HL-60 (cell line): ENCODE data around the gene POLN.

Source experiments
- DNase-seq, 2 experiments: peaks; one replicate each; pipeline ENCODE4 v3.0.0-alpha.2; 2010 to 2020; ENCODE audit warnings: low read depth in 1 of 2, low spot score in 1 of 2
- H3K27ac ChIP-seq: fragments of 250-450 bp; sonication (Bioruptor Pico); replicated peaks from 2 replicates; pipeline ENCODE4 v1.5.1; 2020; ENCODE audit warnings: mild to moderate bottlenecking, moderate library complexity
- H3K27me3 ChIP-seq: fragments of 250-450 bp; sonication (Bioruptor Pico); 2 replicates; pipeline ENCODE4 v1.5.1; 2021; ENCODE audit warnings: mild to moderate bottlenecking, moderate library complexity; ENCODE audit not compliant: insufficient read depth, poor library complexity, severe bottlenecking
- H3K4me3 ChIP-seq: replicated peaks from 2 replicates; pipeline ENCODE4 v1.5.1; 2011; ENCODE audit warnings: mild to moderate bottlenecking, control low read depth, low read length; ENCODE audit not compliant: insufficient read depth
- CTCF ChIP-seq: IDR thresholded peaks from one replicate; pipeline ENCODE4 v1.5.1; 2011; ENCODE audit warnings: low read length, control low read depth, inconsistent platforms; ENCODE audit not compliant: insufficient read depth
- GABPA ChIP-seq: IDR thresholded peaks from 2 replicates; pipeline ENCODE4 v1.6.1; 2012; ENCODE audit warnings: low read depth
- POLR2AphosphoS5 ChIP-seq: IDR thresholded peaks from 2 replicates; pipeline ENCODE4 v1.6.1; 2012; ENCODE audit warnings: low read depth
- REST ChIP-seq: IDR thresholded peaks from 2 replicates; pipeline ENCODE4 v1.6.1; 2012; ENCODE audit warnings: low read depth; ENCODE audit not compliant: insufficient replicate concordance
- SPI1 ChIP-seq: IDR thresholded peaks from 2 replicates; pipeline ENCODE4 v1.6.1; 2012; ENCODE audit warnings: low read depth, mild to moderate bottlenecking, borderline replicate concordance

The POLN gene

GRCh38 chr4:2272828-2273120 lies 30.9 kb upstream of the POLN start:
- no peak for DNase-seq
- no peak for TF ChIP-seq GABPA

GRCh38 chr4:2272026-2272827 lies 30.3 kb upstream of the POLN start:
- TF ChIP-seq GABPA: no peak
- TF ChIP-seq CTCF: no peak
- TF ChIP-seq SPI1: no peak
- TF ChIP-seq REST: no peak
- TF ChIP-seq POLR2AphosphoS5: no peak
- Histone ChIP-seq H3K4me3 (no peak overlapping the region), H3K27ac (no peak overlapping the region), H3K27me3 (no peaks in the 10 kb centered on the region)
- no peak for DNase-seq

More at GRCh38 chr4:2272828-2273120, 30.9 kb upstream of the POLN start:
- H3K27me3 ChIP-seq: no peaks in the 10 kb centered on the region
- H3K27ac ChIP-seq: no peak overlapping the region
- H3K4me3 ChIP-seq: no peak overlapping the region

- TF ChIP-seq GABPA (no peak), POLR2AphosphoS5 (no peak), REST (no peak), SPI1 (no peak), CTCF (no peak)
- Histone ChIP-seq H3K4me3 (no peak overlapping the region), H3K27me3 (no peaks in the 10 kb centered on the region), H3K27ac (no peak overlapping the region)
- no peak for DNase-seq
Observed at GRCh38 chr4:2271279-2272025, 29.5 kb upstream of the POLN start.

- TF ChIP-seq GABPA (no peak), SPI1 (no peak), REST (no peak), CTCF (no peak), POLR2AphosphoS5 (no peak)
- Histone ChIP-seq H3K27me3 (no peaks in the 10 kb centered on the region), H3K4me3 (no peak overlapping the region), H3K27ac (no peak overlapping the region)
- DNase-seq: no peak
Observed at GRCh38 chr4:2270341-2271165, 28.6 kb upstream of the POLN start.
